GM19025 (cell line): Measurements from ENCODE around the gene NUP210L.
"Not testable (repeated sequence)": the region's sequence is repeated elsewhere in the genome, so short reads cannot be mapped to it uniquely, and the experiment has no call there.

ENCODE experiments used
- ATAC-seq: cut with Tn5 transposase; IDR thresholded peaks from one replicate; pipeline ENCODE4 v1.9.1; 2021; ENCODE audit warnings: mild to moderate bottlenecking, low read depth, moderate library complexity; ENCODE audit not compliant: unreplicated experiment

NUP210L gene

DNA sequence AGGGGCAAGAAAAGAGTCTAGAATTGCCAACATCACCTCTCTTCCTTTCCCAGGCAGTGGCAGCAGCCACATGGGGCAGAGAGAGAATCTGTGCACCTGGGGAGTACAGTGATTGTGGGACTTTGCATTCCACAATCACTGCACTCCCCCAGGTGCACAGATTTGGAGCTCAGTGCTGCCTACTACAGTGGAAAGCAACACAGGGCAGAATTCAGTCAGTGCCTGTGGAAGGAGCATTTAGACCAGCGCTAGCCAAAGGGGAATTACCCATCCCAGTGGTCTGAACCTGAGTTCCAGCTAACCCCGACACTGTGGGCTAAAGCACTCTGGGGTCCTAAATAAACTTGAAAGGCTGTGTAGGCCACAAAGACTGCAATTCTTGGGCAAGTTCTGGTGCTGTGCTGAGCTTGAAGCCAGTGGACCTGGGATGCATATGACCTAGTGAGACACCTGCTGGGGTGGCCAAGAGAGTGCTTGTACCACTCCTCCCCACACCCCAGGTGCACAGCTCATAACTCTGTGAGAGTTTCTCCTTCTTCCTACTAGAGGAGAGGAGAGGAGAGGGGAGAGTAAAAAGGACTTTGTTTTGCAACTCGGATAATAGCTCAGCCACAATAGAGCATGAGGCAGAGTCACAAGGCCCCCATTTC is 50.3 kb downstream of the NUP210L start:
- no peak for ATAC-seq

DNA sequence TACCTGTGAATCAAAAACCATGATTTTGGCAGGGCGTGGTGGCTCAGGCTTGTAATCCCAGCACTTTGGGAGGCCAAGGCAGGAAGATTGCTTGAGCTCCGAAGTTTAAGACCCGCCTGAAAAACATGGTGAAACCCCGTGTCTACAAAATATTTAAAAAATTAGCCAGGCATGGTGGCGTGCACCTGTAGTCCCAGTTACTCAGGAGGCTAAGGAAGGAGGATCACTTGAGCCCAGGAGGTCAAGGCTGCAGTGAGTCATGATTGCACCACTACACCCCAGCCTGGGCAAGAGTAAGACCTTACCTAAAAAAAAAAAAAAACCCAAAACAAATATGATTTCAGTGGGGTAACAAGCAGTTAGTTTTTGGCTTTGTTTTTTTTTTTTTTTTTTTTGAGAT is 54.7 kb downstream of the NUP210L start:
- ATAC-seq: not testable (repeated sequence)

DNA sequence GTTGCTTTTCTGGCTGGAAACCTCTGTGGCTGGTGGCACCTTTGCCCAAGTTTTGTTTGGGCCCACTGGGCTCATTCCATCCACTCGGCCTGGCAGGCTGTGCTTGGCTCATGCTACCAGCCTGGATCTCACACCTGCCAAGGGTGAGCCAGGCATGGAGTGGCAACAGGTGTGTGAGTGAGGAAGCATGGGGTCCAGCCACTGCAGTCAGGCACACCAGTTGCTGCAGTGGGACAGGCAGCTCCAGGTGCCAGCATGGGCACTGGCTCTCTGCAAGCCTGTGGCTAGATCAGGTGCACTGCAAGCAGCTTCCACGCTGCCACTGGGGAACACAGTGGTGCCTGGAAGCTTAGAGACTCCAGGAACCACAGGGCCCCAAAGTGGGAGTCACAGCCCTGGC is 57.0 kb downstream of the NUP210L start:
- ATAC-seq: no peak

DNA sequence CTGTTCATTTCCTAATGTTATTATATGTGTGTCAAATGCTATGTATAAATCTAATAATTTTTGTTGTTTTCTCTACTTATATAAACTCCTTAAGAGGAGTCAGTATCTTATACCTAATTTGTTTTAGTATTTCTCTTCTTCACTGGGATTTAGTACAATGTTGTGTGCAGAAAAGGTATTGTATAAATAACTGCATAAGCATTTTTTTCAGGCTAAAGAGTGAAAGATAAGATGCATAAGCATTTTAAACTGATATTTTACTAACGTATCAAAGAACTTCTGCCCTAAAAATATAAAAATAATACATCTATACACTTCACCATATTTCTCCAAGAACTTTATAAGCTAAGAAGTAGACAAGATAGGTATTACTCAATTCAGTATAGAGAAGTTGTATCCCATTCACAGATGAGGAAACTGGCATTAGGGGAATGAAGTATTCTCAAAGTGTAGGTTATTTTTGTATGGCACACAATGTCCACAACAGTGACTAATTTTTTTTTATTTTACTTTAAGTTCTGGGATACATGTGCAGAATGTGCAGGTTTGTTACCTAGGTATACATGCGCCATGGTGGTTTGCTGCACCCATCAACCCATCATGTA is 59.3 kb downstream of the NUP210L start:
- no peak for ATAC-seq

DNA sequence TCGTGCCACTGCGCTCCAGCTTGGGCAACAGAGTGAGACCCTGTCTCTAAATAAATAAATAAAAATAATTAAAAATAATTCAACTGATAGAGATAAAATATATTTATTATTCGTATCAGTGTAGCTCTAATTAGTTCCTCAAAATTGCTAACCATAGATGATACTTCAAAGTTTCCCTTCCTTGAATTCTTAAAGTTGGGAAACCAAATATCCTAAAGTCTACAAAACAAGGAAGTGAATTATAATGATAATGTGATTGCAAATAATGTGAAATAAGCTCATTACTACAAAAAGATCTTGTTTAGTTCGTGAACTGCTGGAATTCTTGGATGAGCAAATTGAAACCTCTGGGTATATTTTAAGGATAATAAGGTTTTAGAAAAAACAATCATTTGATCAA is 60.5 kb downstream of the NUP210L start:
- ATAC-seq: no peak

DNA sequence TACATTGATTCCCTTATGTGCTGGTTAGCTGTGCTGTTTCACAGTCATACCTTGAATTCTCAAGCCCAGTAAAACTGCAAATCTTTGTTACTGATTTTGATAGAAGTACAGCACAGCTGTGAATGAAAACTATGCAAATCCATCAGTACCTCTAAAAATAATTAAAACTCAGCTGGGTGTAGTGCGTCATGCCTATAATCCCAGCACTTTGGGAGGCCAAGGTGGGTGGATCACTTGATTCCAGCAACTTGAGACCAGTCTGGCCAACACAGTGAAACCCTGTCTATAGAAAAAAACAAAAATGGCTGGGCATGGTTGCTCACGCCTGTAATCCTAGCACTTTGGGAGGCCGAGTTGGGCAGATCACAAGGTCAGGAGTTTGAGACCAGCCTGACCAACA is 61.2 kb downstream of the NUP210L start:
- no peak for ATAC-seq

DNA sequence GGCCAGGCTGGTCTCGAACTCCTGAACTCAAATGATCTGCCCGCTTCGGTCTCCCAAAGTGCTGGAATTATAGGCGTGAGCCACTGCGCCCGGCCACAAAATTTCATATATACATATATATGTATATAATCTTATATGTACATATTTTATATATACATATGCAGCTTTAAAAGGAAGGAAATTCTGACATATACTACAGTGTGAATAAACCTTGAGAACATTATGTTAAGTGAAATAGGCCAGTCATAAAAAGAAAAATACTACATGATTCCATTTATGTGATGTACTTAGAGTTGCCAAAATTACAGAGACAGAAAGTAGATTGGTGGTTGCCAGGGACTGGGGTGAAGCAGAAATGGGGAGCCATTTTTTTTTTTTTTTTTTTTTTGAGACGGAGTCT is 63.2 kb downstream of the NUP210L start:
- ATAC-seq: no peak

DNA sequence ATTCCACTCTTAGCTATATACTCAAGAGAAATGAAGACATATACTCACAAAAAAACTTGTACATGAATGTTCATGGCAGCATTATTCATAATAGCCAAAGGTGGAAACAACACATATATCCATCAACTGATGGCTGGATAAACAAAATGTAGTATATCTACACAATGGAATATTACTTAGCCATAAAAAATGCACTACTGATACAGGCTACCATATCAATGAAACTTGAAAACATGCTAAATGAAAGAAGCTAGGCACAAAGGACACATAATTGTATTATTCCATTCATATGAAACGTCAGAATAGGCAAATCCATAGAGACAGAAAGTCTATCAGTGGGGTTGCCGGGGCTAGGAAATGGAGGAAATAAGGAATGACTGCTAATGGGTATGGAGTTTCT is 67.3 kb downstream of the NUP210L start:
- no peak for ATAC-seq

DNA sequence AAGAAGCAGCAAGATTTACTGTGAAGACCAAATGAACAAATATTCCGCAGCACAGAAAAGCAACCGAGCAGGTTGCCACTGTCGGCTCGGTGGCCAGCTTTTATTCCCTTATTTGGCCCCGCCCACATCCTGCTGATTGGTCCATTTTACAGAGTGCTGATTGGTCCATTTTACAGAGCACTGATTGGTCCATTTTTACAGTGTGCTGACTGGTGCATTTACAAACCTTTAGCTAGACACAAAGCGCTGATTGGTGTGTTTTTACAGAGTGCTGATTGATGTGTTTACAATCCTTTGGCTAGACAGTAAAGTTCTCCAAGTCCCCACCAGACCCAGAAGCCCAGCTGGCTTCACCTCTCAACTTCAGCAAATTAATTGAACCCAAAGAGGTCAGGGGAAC is 71.8 kb downstream of the NUP210L start:
- ATAC-seq: not testable (repeated sequence)

DNA sequence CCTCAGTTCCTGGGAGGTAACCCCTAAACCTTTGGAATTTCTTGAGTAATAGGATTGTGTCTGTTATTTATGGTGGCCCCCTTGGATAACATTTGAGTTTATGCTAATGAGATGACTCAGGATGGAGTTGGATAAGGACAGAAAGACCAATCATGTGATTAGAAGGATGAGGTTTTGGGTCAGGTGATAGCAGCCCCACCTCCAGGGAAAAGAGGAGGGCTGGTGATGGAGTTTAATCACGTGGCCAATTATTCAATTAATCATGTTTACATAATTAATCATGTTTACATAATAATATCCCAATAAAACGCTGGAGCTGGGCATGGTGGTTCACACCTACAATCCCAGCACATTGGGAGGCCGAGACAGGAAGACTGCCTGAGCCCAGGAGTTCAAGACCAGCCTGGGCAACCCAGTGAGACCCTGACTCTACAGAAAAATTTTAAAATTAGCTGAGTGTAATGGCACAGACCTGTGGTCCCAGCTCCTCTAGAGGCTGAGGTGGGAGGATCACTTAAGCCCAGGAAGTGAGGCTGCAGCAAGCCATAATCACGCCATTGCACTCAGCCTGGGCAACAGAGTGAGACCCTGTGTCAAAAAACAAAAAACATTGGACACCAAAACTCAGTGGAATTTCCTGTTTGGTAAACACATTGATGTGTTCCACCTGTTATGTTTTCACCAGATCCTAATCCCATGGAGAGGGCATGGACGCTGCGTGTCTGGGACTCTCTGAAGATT is 73.3 kb downstream of the NUP210L start:
- no peak for ATAC-seq

DNA sequence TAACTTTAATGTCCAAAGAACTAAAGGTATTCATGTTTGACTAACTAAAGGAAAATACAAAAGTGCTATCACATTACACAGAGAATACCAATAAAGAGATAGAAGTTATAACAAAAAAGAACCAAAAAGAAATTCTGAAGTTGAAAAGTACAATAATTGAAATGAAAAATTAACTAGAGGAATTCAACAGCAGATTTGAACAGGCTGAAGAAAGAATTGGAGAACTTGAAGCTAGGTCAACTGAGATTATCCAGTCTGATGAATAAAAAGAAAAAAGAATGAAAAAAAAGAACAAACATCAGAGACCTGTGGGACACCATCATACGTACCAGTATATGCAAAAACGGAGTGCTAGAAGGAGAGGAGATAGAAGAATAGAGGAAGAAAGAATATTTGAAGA is 78.5 kb downstream of the NUP210L start:
- no peak for ATAC-seq

DNA sequence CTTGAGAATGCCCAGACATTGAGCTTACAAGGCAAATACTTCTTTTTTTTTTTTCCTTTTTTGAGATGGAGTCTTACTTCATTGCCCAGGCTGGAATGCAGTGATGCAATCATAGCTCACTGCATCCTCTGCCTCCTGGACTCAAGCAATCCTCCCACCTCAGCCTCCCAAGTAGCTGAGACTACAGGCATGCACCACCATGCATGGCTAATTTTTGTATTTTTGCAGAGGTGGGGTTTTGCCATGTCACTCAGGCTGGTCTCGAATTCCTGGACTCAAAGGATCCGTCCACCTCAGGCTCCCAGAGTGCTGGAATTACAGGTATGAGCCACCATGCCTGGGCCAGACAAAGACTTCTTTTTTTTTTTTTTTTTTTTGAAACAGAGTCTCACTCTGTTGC is 79.1 kb downstream of the NUP210L start:
- ATAC-seq: no peak

DNA sequence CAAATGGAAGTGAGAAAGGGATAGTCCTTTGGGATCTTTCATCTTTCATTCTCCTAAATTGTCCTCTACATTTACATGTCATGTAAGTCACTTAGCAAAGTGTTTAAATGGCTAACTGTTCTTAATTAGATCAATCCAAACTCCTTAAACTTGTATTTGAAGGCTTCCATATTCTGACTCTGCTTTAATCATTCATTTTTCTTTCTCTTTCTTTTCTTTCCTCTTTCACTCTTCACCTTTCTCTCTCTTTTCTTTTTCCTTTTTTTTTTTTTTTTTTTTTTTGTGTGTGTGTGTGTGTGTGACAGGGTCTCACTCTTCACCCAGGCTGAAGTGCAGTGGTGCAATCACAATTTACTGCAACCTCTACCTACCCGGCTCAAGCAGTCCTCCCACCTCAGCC is 92.6 kb downstream of the NUP210L start:
- no peak for ATAC-seq

DNA sequence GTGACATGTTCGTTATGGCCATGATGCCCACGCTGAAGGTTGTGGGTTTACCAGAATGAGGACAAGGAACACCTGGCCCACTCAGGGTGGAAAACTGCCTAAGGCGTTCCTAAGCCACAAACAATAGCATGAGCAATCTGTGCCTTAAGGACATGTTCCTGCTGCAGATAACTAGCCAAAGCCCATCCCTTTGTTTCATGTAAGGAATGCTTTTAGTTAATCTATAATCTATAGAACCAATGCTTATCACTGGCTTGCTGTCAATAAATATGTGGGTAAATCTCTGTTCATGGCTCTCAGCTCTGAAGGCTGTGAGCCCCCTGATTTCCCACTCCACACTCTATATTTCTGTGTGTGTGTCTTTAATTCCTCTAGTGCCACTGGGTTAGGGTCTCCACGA is 107.4 kb downstream of the NUP210L start:
- not testable (repeated sequence) for ATAC-seq

DNA sequence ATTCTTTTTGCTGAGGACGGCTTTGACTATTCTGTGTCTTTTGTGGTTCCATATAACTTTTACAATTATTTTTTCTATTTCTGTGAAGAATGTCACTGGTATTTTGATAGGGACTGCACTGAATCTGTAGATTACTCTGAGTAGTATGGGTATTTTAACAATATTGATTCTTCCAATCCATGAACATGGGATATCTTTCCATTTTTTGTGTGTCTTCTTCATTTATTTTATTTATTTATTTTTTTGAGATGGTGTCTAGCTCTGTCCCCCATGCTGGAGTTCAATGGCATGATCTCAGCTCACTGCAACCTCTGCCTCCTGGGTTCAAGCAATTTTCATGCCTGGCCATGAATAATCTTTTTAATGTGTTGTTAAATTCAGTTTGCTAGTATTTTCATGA is 121.2 kb downstream of the NUP210L start:
- ATAC-seq: not testable (repeated sequence)

DNA sequence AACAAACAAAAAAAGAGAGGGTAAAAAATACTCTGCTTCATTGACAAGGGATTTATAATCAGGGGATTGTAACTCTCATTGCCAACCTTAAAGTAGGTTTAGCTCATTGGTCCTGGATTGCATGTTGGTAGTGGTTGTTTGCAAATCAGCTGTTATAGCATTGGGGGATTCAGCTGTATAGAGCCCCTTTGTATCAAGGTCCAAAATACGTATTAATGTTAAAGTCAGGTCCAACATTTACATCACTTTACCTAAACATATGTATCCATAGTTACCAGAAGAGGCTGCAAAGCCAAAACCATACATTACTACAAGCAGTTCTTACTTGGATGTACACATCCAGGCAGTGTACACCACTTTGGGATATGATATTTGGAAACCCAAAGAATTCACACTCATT is 134.9 kb downstream of the NUP210L start:
- ATAC-seq: no peak

DNA sequence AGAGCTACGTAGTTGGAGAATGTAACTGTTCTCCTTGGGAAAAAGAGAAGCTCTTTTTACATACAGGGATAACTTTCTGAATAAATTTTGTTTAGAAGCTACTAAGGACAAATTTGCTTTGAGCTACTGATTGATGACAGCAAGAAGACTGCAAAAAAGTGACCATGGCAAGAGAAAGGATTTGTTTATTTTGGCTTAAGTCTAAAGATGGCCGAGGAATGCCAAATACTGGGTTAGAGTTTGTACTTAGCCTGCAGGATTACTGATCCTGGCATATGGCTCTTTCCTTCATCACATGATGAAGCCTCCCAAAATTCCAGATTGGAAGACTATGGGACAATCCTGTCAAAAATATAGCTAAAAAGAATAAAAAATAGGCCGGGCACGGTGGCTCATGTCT is 135.6 kb downstream of the NUP210L start:
- ATAC-seq: no peak

DNA sequence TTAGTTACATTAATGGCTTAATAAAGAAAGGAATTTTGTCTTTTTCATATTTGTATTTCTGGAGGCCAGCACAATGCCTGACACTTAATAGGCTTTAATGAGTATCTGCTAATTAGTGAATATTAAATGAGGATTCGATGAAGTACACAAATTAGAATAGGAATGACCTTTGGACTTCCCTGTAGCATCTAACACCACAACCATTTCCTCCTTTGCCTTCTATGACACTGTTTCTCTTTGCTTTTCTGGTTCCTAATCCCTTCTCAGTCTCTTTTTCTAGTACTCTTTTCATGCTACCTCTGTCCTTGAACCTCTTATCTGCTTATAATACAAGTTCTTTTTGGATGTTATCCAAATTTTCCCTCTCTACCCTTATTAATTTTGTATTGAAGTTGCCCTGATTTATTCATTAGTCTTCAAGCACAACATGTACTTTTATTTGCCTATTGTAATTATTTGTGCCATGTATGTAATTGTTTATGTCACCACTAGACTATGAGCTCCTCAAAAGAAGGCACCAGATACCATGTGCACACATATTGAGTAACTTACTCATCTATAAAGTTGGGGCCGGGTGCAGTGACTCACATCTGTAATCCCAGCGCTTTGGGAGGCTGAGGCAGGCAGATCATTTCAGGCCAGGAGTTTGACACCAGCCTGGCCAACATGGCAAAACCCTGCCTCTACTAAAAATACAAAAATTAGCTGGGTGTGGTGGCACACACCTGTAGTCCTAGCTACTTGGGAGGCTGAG is 140.5 kb downstream of the NUP210L start:
- no peak for ATAC-seq

DNA sequence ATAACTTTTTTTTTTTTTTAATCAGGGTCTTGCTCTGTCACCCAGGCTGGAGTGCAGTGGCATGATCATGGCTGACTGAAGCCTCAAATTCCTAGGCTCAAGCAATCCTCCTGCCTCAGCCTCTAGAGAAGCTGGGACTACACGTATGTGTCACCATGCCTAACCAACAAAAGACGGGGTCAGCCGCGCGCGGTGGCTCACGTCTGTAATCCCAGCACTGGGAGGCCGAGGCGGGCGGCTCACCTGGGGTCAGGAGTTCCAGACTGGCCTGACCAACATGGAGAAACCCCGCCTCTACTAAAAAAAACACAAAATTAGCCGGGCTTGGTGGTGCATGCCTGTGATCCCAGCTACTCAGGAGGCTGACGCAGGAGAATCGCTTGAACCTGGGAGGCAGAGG is 142.3 kb downstream of the NUP210L start:
- not testable (repeated sequence) for ATAC-seq

DNA sequence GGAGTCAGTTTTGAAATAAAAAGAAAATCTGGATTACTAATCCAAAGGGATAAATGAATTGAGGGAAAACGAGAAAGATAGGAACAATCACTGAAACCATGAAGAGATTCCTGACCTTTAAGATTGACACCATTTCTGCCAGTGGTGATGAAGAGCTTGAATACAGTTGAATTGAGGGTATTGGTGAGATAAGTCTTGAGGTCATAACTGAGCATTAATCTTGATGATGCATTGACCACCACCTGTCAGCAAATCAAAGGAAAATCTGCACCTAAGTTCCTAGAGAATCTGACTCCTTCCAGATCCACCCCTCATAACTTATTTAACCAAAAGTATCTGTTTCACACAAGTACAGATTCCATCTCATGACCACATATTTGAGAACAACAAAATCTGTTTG is 142.7 kb downstream of the NUP210L start:
- no peak for ATAC-seq

DNA sequence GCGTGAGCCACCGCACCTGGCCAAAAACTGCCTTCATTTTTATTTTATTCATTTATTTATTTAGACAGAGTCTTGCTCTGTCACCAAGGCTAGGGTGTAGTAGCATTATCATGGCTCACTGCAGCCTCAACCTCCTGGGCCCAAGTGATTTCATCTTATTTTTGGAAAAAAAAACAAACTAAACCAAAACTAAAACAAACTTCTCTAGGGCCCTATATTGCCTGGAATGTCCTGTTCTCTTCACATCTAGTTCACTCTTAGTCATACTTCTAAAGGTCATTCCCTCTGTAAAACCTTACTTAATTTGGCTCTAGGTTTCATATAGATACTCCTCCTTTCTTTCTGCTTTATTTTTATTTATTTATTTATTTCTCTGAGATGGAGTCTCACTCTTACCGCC is 148.7 kb downstream of the NUP210L start:
- no peak for ATAC-seq
